ENCODE results near the gene TUBA4A. TPM values are rescaled to one million over a fixed set of nuclear protein-coding genes. Genes with fewer than 3 reads are reported as not detected.

The TUBA4A gene
- total and polyA plus RNA-seq, 9 of the 15 experiments (the other 6 are each of a cell fraction or from before 2014, with no cell fraction given) = 25.1 to 174 (median 42.4) TPM

DNA sequence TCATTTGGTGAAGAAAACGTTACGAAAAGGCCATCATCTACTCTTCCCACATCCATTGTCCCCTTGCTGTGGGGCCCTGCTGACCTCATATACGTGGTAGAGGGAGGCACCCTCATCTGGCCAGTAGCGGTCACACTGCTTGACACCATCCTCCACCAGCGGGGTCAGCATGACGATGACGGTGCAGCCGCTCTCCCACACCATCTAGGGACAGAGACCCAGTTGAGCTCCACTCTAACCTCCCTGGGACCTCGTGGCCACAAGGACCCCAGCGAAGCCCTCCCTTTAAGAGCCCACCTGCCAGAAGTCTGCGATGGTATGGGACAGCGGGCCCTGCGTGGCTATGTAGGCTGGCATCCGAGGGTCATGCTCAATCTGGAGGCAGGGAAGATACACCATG lies 42.4 kb upstream of the TUBA4A start (continued):
- TF ChIP-seq, protein P1, sequence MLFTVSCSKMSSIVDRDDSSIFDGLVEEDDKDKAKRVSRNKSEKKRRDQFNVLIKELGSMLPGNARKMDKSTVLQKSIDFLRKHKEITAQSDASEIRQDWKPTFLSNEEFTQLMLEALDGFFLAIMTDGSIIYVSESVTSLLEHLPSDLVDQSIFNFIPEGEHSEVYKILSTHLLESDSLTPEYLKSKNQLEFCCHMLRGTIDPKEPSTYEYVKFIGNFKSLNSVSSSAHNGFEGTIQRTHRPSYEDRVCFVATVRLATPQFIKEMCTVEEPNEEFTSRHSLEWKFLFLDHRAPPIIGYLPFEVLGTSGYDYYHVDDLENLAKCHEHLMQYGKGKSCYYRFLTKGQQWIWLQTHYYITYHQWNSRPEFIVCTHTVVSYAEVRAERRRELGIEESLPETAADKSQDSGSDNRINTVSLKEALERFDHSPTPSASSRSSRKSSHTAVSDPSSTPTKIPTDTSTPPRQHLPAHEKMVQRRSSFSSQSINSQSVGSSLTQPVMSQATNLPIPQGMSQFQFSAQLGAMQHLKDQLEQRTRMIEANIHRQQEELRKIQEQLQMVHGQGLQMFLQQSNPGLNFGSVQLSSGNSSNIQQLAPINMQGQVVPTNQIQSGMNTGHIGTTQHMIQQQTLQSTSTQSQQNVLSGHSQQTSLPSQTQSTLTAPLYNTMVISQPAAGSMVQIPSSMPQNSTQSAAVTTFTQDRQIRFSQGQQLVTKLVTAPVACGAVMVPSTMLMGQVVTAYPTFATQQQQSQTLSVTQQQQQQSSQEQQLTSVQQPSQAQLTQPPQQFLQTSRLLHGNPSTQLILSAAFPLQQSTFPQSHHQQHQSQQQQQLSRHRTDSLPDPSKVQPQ (CRISPR knock-in tag; IDR thresholded peaks at IDR 0.05; ENCODE audit: borderline replicate concordance) = no peak
- TF ChIP-seq, protein P2, sequence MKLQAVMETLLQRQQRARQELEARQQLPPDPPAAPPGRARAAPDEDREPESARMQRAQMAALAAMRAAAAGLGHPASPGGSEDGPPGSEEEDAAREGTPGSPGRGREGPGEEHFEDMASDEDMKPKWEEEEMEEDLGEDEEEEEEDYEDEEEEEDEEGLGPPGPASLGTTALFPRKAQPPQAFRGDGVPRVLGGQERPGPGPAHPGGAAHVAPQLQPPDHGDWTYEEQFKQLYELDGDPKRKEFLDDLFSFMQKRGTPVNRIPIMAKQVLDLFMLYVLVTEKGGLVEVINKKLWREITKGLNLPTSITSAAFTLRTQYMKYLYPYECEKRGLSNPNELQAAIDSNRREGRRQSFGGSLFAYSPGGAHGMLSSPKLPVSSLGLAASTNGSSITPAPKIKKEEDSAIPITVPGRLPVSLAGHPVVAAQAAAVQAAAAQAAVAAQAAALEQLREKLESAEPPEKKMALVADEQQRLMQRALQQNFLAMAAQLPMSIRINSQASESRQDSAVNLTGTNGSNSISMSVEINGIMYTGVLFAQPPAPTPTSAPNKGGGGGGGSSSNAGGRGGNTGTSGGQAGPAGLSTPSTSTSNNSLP (IDR thresholded peaks at IDR 0.05; ENCODE audit: borderline replicate concordance, low read depth, low read length) = no peak
- TF ChIP-seq ZNF347 (CRISPR knock-in tag; IDR thresholded peaks at IDR 0.05; ENCODE audit: low read depth) (no peak), HDAC6 (IDR thresholded peaks at IDR 0.05; ENCODE audit: low read depth, low read length) (no peak), EWSR1 (IDR thresholded peaks at IDR 0.05; ENCODE audit: borderline replicate concordance, low read depth, partially characterized antibody) (no peak), ZNF140 (CRISPR knock-in tag; IDR thresholded peaks at IDR 0.05) (no peak), RAD21 (CRISPR knock-in tag; conservative IDR thresholded peaks at IDR 0.05 in 1 of 2, IDR thresholded peaks at IDR 0.05 in 1 of 2) (peak in 1 of 2 experiments; percentile 25; a peak in 2 of 4 replicates), ZBTB7A (IDR thresholded peaks at IDR 0.05; ENCODE audit: borderline replicate concordance, control insufficient read depth, low read depth, low read length) (peak; percentile 53; the same call in 1 of the 2 replicates), NR2C1 (IDR thresholded peaks at IDR 0.05) (peak; percentile 18; the same call in 1 of the 2 replicates), NR2C1 (tag; IDR thresholded peaks at IDR 0.05) (peak; percentile 34; the same call in 1 of the 2 replicates), ZNF408 (CRISPR knock-in tag; IDR thresholded peaks at IDR 0.05; ENCODE audit: low read depth) (no peak), ARID1B (IDR thresholded peaks at IDR 0.05) (no peak)
- TF ChIP-seq, protein P3, sequence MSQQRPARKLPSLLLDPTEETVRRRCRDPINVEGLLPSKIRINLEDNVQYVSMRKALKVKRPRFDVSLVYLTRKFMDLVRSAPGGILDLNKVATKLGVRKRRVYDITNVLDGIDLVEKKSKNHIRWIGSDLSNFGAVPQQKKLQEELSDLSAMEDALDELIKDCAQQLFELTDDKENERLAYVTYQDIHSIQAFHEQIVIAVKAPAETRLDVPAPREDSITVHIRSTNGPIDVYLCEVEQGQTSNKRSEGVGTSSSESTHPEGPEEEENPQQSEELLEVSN (IDR thresholded peaks at IDR 0.05; ENCODE audit: borderline replicate concordance in 1 of 2, extremely low read depth in 1 of 2, insufficient read depth in 1 of 2, insufficient read length in 1 of 2, low read depth in 1 of 2, low read length in 1 of 2, poor library complexity in 1 of 2, severe bottlenecking in 1 of 2) = peak in 1 of 2 experiments; percentile 36
- TF ChIP-seq, protein P4, sequence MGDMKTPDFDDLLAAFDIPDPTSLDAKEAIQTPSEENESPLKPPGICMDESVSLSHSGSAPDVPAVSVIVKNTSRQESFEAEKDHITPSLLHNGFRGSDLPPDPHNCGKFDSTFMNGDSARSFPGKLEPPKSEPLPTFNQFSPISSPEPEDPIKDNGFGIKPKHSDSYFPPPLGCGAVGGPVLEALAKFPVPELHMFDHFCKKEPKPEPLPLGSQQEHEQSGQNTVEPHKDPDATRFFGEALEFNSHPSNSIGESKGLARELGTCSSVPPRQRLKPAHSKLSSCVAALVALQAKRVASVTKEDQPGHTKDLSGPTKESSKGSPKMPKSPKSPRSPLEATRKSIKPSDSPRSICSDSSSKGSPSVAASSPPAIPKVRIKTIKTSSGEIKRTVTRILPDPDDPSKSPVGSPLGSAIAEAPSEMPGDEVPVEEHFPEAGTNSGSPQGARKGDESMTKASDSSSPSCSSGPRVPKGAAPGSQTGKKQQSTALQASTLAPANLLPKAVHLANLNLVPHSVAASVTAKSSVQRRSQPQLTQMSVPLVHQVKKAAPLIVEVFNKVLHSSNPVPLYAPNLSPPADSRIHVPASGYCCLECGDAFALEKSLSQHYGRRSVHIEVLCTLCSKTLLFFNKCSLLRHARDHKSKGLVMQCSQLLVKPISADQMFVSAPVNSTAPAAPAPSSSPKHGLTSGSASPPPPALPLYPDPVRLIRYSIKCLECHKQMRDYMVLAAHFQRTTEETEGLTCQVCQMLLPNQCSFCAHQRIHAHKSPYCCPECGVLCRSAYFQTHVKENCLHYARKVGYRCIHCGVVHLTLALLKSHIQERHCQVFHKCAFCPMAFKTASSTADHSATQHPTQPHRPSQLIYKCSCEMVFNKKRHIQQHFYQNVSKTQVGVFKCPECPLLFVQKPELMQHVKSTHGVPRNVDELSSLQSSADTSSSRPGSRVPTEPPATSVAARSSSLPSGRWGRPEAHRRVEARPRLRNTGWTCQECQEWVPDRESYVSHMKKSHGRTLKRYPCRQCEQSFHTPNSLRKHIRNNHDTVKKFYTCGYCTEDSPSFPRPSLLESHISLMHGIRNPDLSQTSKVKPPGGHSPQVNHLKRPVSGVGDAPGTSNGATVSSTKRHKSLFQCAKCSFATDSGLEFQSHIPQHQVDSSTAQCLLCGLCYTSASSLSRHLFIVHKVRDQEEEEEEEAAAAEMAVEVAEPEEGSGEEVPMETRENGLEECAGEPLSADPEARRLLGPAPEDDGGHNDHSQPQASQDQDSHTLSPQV (IDR thresholded peaks at IDR 0.05) = 0 out of 2 replicates have a peak, but pooled peaks have one; percentile 57
- TF ChIP-seq, protein P5, sequence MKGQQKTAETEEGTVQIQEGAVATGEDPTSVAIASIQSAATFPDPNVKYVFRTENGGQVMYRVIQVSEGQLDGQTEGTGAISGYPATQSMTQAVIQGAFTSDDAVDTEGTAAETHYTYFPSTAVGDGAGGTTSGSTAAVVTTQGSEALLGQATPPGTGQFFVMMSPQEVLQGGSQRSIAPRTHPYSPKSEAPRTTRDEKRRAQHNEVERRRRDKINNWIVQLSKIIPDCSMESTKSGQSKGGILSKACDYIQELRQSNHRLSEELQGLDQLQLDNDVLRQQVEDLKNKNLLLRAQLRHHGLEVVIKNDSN (CRISPR knock-in tag; IDR thresholded peaks at IDR 0.05) = no peak
